Measurements from ENCODE around the gene EGR4.
A peak's percentile ranks its signal among the peaks of the same experiment; 100 is the strongest.

The EGR4 gene

DNA sequence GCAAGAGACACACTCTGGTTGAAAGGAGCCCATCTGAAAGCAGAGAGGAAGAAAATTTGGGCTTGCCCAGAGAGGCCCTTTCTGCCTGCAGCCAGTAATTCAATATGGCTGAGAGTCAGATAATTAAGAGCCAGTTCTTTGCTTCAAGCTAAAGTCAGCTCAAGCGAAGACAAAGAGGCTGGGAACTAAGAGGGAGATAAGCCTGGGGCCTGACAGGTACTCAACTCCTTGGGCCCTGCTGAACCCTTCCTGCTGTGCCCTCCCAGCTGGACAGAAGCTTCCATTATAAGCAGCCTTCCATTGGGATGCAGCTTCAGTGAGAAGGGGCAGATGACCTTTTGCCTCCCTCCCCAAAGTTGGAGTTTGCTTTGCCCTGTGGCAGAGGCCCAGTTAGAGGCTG, 21.1 kb downstream of the EGR4 start:
- H3K36me3 ChIP-seq (ENCODE audit: control insufficient read depth in 2 of 2, insufficient read depth in 2 of 2, low read length in 2 of 2): no peaks in the 10 kb centered on the region
- H3K4me1 ChIP-seq (ENCODE audit: control insufficient read depth, insufficient read depth, low read length): peaks cover 9% of the 10 kb centered on the region
- peaks cover 0 to 3% of the 10 kb centered on the region in 2 donors for H3K9me3 ChIP-seq (ENCODE audit: control insufficient read depth in 2 of 2, low read length in 2 of 2)
- no peak overlapping the region for H3K27ac ChIP-seq (ENCODE audit: low read length)
- no peak overlapping the region for H3K9ac ChIP-seq (ENCODE audit: low read length in 2 of 2)
- H3K4me3 ChIP-seq (ENCODE audit: low read length in 2 of 2): no peak overlapping the region
- peaks cover 17 to 32% of the 10 kb centered on the region in 2 donors for H3K27me3 ChIP-seq (ENCODE audit: control insufficient read depth in 1 of 2, insufficient read depth in 2 of 2, low read length in 2 of 2)

- peaks cover 9% of the 10 kb centered on the region for H3K4me1 ChIP-seq (ENCODE audit: control insufficient read depth, insufficient read depth, low read length)
- H3K36me3 ChIP-seq (ENCODE audit: control insufficient read depth in 2 of 2, insufficient read depth in 2 of 2, low read length in 2 of 2): no peaks in the 10 kb centered on the region
- no peak overlapping the region for H3K4me3 ChIP-seq (ENCODE audit: low read length in 2 of 2)
- H3K9me3 ChIP-seq (ENCODE audit: control insufficient read depth in 2 of 2, low read length in 2 of 2): peaks cover 0 to 3% of the 10 kb centered on the region in 2 donors
- peaks cover 27 to 41% of the 10 kb centered on the region in 2 donors for H3K27me3 ChIP-seq (ENCODE audit: control insufficient read depth in 1 of 2, insufficient read depth in 2 of 2, low read length in 2 of 2)
- no peak overlapping the region for H3K27ac ChIP-seq (ENCODE audit: low read length)
- no peak overlapping the region for H3K9ac ChIP-seq (ENCODE audit: low read length in 2 of 2)
These were observed 23.5 kb downstream of the EGR4 start for GRCh38 chr2:73269686-73270465.

GRCh38 chr2:73268830-73269685, 24.3 kb downstream of the EGR4 start:
- Histone ChIP-seq H3K9ac (ENCODE audit: low read length in 2 of 2) (no peak overlapping the region), H3K27ac (ENCODE audit: low read length) (no peak overlapping the region), H3K9me3 (ENCODE audit: control insufficient read depth in 2 of 2, low read length in 2 of 2) (peaks cover 0 to 3% of the 10 kb centered on the region in 2 donors), H3K4me3 (ENCODE audit: low read length in 2 of 2) (peak overlapping the region in 1 of 2 donors; percentile 47), H3K36me3 (ENCODE audit: control insufficient read depth in 2 of 2, insufficient read depth in 2 of 2, low read length in 2 of 2) (no peaks in the 10 kb centered on the region), H3K4me1 (ENCODE audit: control insufficient read depth, insufficient read depth, low read length) (peaks cover 9% of the 10 kb centered on the region), H3K27me3 (ENCODE audit: control insufficient read depth in 1 of 2, insufficient read depth in 2 of 2, low read length in 2 of 2) (peaks cover 27 to 41% of the 10 kb centered on the region in 2 donors)

DNA sequence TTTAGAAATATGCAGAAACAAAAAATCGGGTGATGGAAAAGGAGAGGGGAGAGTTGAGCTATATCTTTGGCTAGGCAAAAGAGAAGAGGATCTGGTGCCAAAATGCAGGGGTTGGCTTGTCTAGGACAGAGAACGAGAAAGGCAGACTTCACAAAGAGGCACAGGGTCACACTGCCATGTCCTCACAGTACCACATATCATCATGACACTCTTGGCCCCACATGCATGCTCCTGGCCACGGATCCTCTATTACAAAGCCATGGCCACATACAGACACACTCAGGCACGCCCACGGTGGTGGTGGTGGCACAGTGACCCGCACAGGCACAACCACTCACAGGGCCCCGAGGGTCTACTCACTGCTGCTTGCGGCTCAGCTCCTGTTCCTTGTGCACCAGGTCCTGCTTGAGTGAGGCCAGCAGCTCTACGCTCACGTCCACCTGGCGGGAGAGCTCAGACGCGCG, 24.9 kb downstream of the EGR4 start:
- Histone ChIP-seq H3K27ac (ENCODE audit: low read length) (no peak overlapping the region), H3K4me3 (ENCODE audit: low read length in 2 of 2) (peak overlapping the region in 1 of 2 donors; percentile 47), H3K27me3 (ENCODE audit: control insufficient read depth in 1 of 2, insufficient read depth in 2 of 2, low read length in 2 of 2) (peaks cover 27 to 41% of the 10 kb centered on the region in 2 donors), H3K36me3 (ENCODE audit: control insufficient read depth in 2 of 2, insufficient read depth in 2 of 2, low read length in 2 of 2) (no peaks in the 10 kb centered on the region), H3K4me1 (ENCODE audit: control insufficient read depth, insufficient read depth, low read length) (peaks cover 9% of the 10 kb centered on the region), H3K9ac (ENCODE audit: low read length in 2 of 2) (no peak overlapping the region), H3K9me3 (ENCODE audit: control insufficient read depth in 2 of 2, low read length in 2 of 2) (no peaks in the 10 kb centered on the region)

DNA sequence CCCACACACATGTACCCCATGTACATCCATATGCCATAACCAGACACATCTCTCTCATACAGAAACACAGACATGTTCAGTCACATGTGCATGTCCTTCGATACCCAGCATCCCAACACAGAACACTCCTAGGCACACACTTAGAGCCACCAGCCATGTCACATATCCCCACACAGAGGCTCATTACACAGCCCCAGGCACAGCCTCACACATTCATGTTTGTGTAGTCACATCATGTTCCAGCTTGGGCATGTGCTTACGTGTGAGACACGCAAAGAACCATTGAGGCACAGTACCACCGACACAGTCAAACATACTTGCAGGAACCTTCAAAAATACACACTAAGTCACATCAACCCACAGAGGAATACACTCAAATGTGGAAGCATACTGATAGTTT, 26.3 kb downstream of the EGR4 start:
- H3K9me3 ChIP-seq (ENCODE audit: control insufficient read depth in 2 of 2, low read length in 2 of 2): no peaks in the 10 kb centered on the region
- H3K4me3 ChIP-seq (ENCODE audit: low read length in 2 of 2): no peak overlapping the region
- H3K27ac ChIP-seq (ENCODE audit: low read length): no peak overlapping the region
- H3K9ac ChIP-seq (ENCODE audit: low read length in 2 of 2): no peak overlapping the region
- peaks cover 9% of the 10 kb centered on the region for H3K4me1 ChIP-seq (ENCODE audit: control insufficient read depth, insufficient read depth, low read length)
- no peaks in the 10 kb centered on the region for H3K36me3 ChIP-seq (ENCODE audit: control insufficient read depth in 2 of 2, insufficient read depth in 2 of 2, low read length in 2 of 2)
- H3K27me3 ChIP-seq (ENCODE audit: control insufficient read depth in 1 of 2, insufficient read depth in 2 of 2, low read length in 2 of 2): peaks cover 27 to 36% of the 10 kb centered on the region in 2 donors

GRCh38 chr2:73266061-73266901, 27.1 kb downstream of the EGR4 start:
- H3K27me3 ChIP-seq (ENCODE audit: control insufficient read depth in 1 of 2, insufficient read depth in 2 of 2, low read length in 2 of 2): peaks cover 27 to 36% of the 10 kb centered on the region in 2 donors
- no peak overlapping the region for H3K9ac ChIP-seq (ENCODE audit: low read length in 2 of 2)
- no peak overlapping the region for H3K27ac ChIP-seq (ENCODE audit: low read length)
- no peaks in the 10 kb centered on the region for H3K9me3 ChIP-seq (ENCODE audit: control insufficient read depth in 2 of 2, low read length in 2 of 2)
- no peaks in the 10 kb centered on the region for H3K36me3 ChIP-seq (ENCODE audit: control insufficient read depth in 2 of 2, insufficient read depth in 2 of 2, low read length in 2 of 2)
- H3K4me3 ChIP-seq (ENCODE audit: low read length in 2 of 2): no peak overlapping the region
- peaks cover 9% of the 10 kb centered on the region for H3K4me1 ChIP-seq (ENCODE audit: control insufficient read depth, insufficient read depth, low read length)

DNA sequence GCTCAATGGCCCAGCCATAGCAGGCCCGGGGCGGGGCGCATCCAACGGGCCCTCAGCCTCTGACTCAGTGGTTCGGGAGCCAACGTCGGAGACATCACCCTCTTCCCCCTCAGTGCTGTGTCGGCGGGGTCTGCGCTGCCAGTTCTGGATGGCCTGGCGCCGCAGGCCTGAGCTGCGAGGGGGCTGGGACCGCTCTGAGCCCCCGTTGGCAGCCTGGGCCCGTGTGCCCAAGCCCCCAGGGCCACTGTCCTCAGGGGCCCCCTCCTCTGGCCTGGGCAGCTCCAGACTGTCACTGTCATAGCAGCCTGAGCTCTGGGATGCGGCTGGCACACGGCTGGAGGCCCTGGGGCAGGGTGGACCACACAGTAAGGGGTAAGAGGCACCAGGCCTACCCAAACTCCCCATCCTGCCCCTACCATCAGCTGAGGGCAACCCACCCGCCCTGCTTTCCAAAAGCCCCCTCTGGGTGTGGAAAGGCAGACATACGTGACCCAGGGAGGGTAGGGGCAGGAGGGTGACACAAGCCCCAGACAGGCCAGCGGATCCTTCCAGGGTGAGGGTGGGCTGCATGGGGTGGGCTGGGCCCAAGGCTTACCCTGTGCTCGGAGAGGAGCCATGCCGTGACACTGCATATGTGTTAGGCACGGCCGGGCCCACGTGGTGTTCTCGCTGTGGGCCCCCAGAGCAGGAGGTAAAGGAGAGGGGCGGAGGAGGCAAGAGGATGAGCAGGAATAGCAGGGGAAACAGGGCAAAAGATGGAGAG, 27.9 kb downstream of the EGR4 start:
- Histone ChIP-seq H3K27me3 (ENCODE audit: control insufficient read depth in 1 of 2, insufficient read depth in 2 of 2, low read length in 2 of 2) (peaks cover 24 to 32% of the 10 kb centered on the region in 2 donors), H3K36me3 (ENCODE audit: control insufficient read depth in 2 of 2, insufficient read depth in 2 of 2, low read length in 2 of 2) (no peaks in the 10 kb centered on the region), H3K27ac (ENCODE audit: low read length) (no peak overlapping the region), H3K4me3 (ENCODE audit: low read length in 2 of 2) (no peak overlapping the region), H3K4me1 (ENCODE audit: control insufficient read depth, insufficient read depth, low read length) (peaks cover 9% of the 10 kb centered on the region), H3K9ac (ENCODE audit: low read length in 2 of 2) (no peak overlapping the region), H3K9me3 (ENCODE audit: control insufficient read depth in 2 of 2, low read length in 2 of 2) (no peaks in the 10 kb centered on the region)

DNA sequence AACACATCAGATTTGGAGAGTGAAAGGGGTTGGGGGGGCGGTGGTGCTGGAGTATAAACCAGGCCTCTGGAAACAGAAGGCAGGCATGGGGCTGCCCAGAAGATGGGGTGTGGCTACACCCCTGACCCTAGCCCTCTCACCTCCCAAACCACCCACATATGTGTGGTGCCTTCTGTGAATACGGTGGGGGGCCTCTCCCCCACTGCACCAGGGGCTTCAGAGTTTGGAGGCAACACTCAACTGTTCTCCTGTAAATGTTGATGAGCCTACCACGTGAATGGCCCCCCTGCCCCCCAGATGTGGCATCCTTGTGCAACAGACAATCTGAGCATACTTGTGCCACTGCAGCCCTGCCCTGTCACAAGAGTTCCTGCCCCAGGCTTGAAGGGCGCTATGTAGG, 28.6 kb downstream of the EGR4 start:
- Histone ChIP-seq H3K4me3 (ENCODE audit: low read length in 2 of 2) (no peak overlapping the region), H3K9ac (ENCODE audit: low read length in 2 of 2) (no peak overlapping the region), H3K27me3 (ENCODE audit: control insufficient read depth in 1 of 2, insufficient read depth in 2 of 2, low read length in 2 of 2) (peaks cover 24 to 27% of the 10 kb centered on the region in 2 donors), H3K4me1 (ENCODE audit: control insufficient read depth, insufficient read depth, low read length) (peaks cover 9% of the 10 kb centered on the region), H3K36me3 (ENCODE audit: control insufficient read depth in 2 of 2, insufficient read depth in 2 of 2, low read length in 2 of 2) (no peaks in the 10 kb centered on the region), H3K27ac (ENCODE audit: low read length) (no peak overlapping the region), H3K9me3 (ENCODE audit: control insufficient read depth in 2 of 2, low read length in 2 of 2) (no peaks in the 10 kb centered on the region)

DNA sequence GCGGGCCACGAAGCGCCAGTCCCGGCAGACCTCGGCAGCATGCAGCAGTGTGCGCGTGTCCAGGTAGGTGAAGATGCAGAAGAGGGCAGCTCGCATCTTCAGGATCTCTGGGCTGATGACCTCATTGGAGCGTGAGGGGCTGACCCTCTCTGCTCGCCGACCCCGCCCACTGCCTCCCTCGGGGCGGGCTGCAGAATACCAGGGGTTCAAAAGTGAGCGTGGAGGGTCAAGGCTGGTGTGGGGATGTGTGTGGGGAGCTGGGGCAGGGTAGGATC, 29.1 kb downstream of the EGR4 start:
- Histone ChIP-seq H3K9ac (ENCODE audit: low read length in 2 of 2) (no peak overlapping the region), H3K27me3 (ENCODE audit: control insufficient read depth in 1 of 2, insufficient read depth in 2 of 2, low read length in 2 of 2) (peaks cover 23 to 24% of the 10 kb centered on the region in 2 donors), H3K4me1 (ENCODE audit: control insufficient read depth, insufficient read depth, low read length) (peaks cover 9% of the 10 kb centered on the region), H3K4me3 (ENCODE audit: low read length in 2 of 2) (no peak overlapping the region), H3K9me3 (ENCODE audit: control insufficient read depth in 2 of 2, low read length in 2 of 2) (no peaks in the 10 kb centered on the region), H3K36me3 (ENCODE audit: control insufficient read depth in 2 of 2, insufficient read depth in 2 of 2, low read length in 2 of 2) (no peaks in the 10 kb centered on the region), H3K27ac (ENCODE audit: low read length) (no peak overlapping the region)
